CD1c-positive myeloid dendritic cell (primary cell): Measurements from ENCODE around the gene HS6ST3.

Source experiments
- DNase-seq: peaks from one replicate; pipeline ENCODE4 v3.0.0-alpha.2; 2016; ENCODE audit errors: extremely low spot score

Gene HS6ST3

GRCh38 chr13:96651598-96651997, 561.7 kb downstream of the HS6ST3 start:
- no peak for DNase-seq

- no peak for DNase-seq
These were observed 562.6 kb downstream of the HS6ST3 start for GRCh38 chr13:96652506-96652905.

- no peak for DNase-seq
These were observed 571.7 kb downstream of the HS6ST3 start for GRCh38 chr13:96661612-96662011.

GRCh38 chr13:96662036-96662435, 572.1 kb downstream of the HS6ST3 start:
- DNase-seq: no peak

GRCh38 chr13:96667294-96668018, 577.5 kb downstream of the HS6ST3 start:
- no peak for DNase-seq

GRCh38 chr13:96671073-96671472, 581.2 kb downstream of the HS6ST3 start:
- DNase-seq: no peak

- DNase-seq: no peak
These were observed 582.1 kb downstream of the HS6ST3 start for GRCh38 chr13:96672016-96672415.

GRCh38 chr13:96673825-96674224, 583.9 kb downstream of the HS6ST3 start:
- DNase-seq: no peak

- no peak for DNase-seq
These were observed 587.1 kb downstream of the HS6ST3 start for GRCh38 chr13:96677029-96677428.

- no peak for DNase-seq
These were observed 588.9 kb downstream of the HS6ST3 start for GRCh38 chr13:96678801-96679200.

GRCh38 chr13:96680898-96681297, 591.0 kb downstream of the HS6ST3 start:
- no peak for DNase-seq

GRCh38 chr13:96681766-96682165, 591.9 kb downstream of the HS6ST3 start:
- no peak for DNase-seq

- no peak for DNase-seq
These were observed 594.6 kb downstream of the HS6ST3 start for GRCh38 chr13:96684469-96684868.

GRCh38 chr13:96684907-96685306, 595.0 kb downstream of the HS6ST3 start:
- DNase-seq: no peak

GRCh38 chr13:96686286-96686685, 596.4 kb downstream of the HS6ST3 start:
- DNase-seq: no peak

GRCh38 chr13:96687191-96687590, 597.3 kb downstream of the HS6ST3 start:
- DNase-seq: no peak

GRCh38 chr13:96690998-96691397, 601.1 kb downstream of the HS6ST3 start:
- no peak for DNase-seq

GRCh38 chr13:96696389-96696900, 606.5 kb downstream of the HS6ST3 start:
- DNase-seq: no peak

GRCh38 chr13:96700657-96701056, 610.8 kb downstream of the HS6ST3 start:
- DNase-seq: no peak

GRCh38 chr13:96707146-96707545, 617.2 kb downstream of the HS6ST3 start:
- DNase-seq: no peak

GRCh38 chr13:96710166-96710862, 620.4 kb downstream of the HS6ST3 start:
- no peak for DNase-seq

GRCh38 chr13:96720446-96720845, 630.5 kb downstream of the HS6ST3 start:
- DNase-seq: no peak

- no peak for DNase-seq
These were observed 636.7 kb downstream of the HS6ST3 start for GRCh38 chr13:96726651-96727050.
